ENCODE results near the gene BTBD1. TPM values are rescaled to one million over a fixed set of nuclear protein-coding genes. Genes with fewer than 3 reads are reported as not detected.
"Not testable (repeated sequence)": the region's sequence is repeated elsewhere in the genome, so short reads cannot be mapped to it uniquely, and the experiment has no call there.

Gene BTBD1
- total RNA-seq, 1 experiment from 2014 or later: 56.8 TPM

GRCh38 chr15:83012076-83012426 is 55.0 kb downstream of the BTBD1 start:
- in situ Hi-C loops (cut with HindIII; ENCODE audit: low pct_unique_long_range_greater_than_20kb, low sequenced_read_pairs): no loop called here
- no peak for DNase-seq (ENCODE audit: low read depth)

- in situ Hi-C loops (cut with HindIII; ENCODE audit: low pct_unique_long_range_greater_than_20kb, low sequenced_read_pairs): no loop called here
- peak; percentile 85 for DNase-seq (ENCODE audit: low read depth)
These were observed 55.6 kb downstream of the BTBD1 start, which contains the start of gene C15orf40 for GRCh38 chr15:83011271-83012075. Gene C15orf40 (minus strand): TSS chr15:83011639. CDS start chr15:83011607, 32 bp downstream.

GRCh38 chr15:83010709-83011270 is 56.3 kb downstream of the BTBD1 start:
- in situ Hi-C loops (cut with HindIII; ENCODE audit: low pct_unique_long_range_greater_than_20kb, low sequenced_read_pairs): no loop called here
- peak; percentile 67 for DNase-seq (ENCODE audit: low read depth)

- in situ Hi-C loops (cut with HindIII; ENCODE audit: low pct_unique_long_range_greater_than_20kb, low sequenced_read_pairs); DNase-seq (ENCODE audit: low read depth): not testable (repeated sequence)
These were observed 66.4 kb downstream of the BTBD1 start for GRCh38 chr15:83000672-83001031.

GRCh38 chr15:82999905-83000671 is 67.0 kb downstream of the BTBD1 start:
- in situ Hi-C loops (cut with HindIII; ENCODE audit: low pct_unique_long_range_greater_than_20kb, low sequenced_read_pairs): no loop called here

GRCh38 chr15:82999426-82999825 is 67.6 kb downstream of the BTBD1 start:
- no peak for DNase-seq (ENCODE audit: low read depth)
- in situ Hi-C loops (cut with HindIII; ENCODE audit: low pct_unique_long_range_greater_than_20kb, low sequenced_read_pairs): no loop called here

More at GRCh38 chr15:82999905-83000671, 67.0 kb downstream of the BTBD1 start:
- peak; percentile 26 for DNase-seq (ENCODE audit: low read depth)

GRCh38 chr15:82995938-82996337 is 71.1 kb downstream of the BTBD1 start:
- DNase-seq (ENCODE audit: low read depth): no peak
- in situ Hi-C loops (cut with HindIII; ENCODE audit: low pct_unique_long_range_greater_than_20kb, low sequenced_read_pairs): no loop called here

- in situ Hi-C loops (cut with HindIII; ENCODE audit: low pct_unique_long_range_greater_than_20kb, low sequenced_read_pairs): no loop called here
- DNase-seq (ENCODE audit: low read depth): no peak
These were observed 72.0 kb downstream of the BTBD1 start for GRCh38 chr15:82995076-82995475.

GRCh38 chr15:82993144-82993543 is 73.9 kb downstream of the BTBD1 start:
- DNase-seq (ENCODE audit: low read depth): no peak

GRCh38 chr15:82992436-82992998 is 74.5 kb downstream of the BTBD1 start:
- DNase-seq (ENCODE audit: low read depth): no peak
- in situ Hi-C loops (cut with HindIII; ENCODE audit: low pct_unique_long_range_greater_than_20kb, low sequenced_read_pairs): no loop called here

More at GRCh38 chr15:82993144-82993543, 73.9 kb downstream of the BTBD1 start:
- in situ Hi-C loops (cut with HindIII; ENCODE audit: low pct_unique_long_range_greater_than_20kb, low sequenced_read_pairs): no loop called here

GRCh38 chr15:82986442-82986780 is 80.6 kb downstream of the BTBD1 start:
- in situ Hi-C loops (cut with HindIII; ENCODE audit: low pct_unique_long_range_greater_than_20kb, low sequenced_read_pairs): no loop called here
- DNase-seq (ENCODE audit: low read depth): no peak

GRCh38 chr15:82985688-82986441 is 81.2 kb downstream of the BTBD1 start, which contains the start of gene RAMAC:
Gene RAMAC (plus strand): TSS chr15:82986210. CDS start chr15:82989019, 2,809 bp downstream.
- in situ Hi-C loops (cut with HindIII; ENCODE audit: low pct_unique_long_range_greater_than_20kb, low sequenced_read_pairs): no loop called here
- peak; percentile 92 for DNase-seq (ENCODE audit: low read depth)

- no peak for DNase-seq (ENCODE audit: low read depth)
- in situ Hi-C loops (cut with HindIII; ENCODE audit: low pct_unique_long_range_greater_than_20kb, low sequenced_read_pairs): no loop called here
These were observed 86.1 kb downstream of the BTBD1 start for GRCh38 chr15:82980981-82981380.

- DNase-seq (ENCODE audit: low read depth): no peak
- in situ Hi-C loops (cut with HindIII; ENCODE audit: low pct_unique_long_range_greater_than_20kb, low sequenced_read_pairs): no loop called here
These were observed 87.3 kb downstream of the BTBD1 start for GRCh38 chr15:82979726-82980125.

- DNase-seq (ENCODE audit: low read depth): no peak
- in situ Hi-C loops (cut with HindIII; ENCODE audit: low pct_unique_long_range_greater_than_20kb, low sequenced_read_pairs): no loop called here
These were observed 88.6 kb downstream of the BTBD1 start for GRCh38 chr15:82978438-82978837.

GRCh38 chr15:82977076-82977475 is 90.0 kb downstream of the BTBD1 start:
- in situ Hi-C loops (cut with HindIII; ENCODE audit: low pct_unique_long_range_greater_than_20kb, low sequenced_read_pairs): no loop called here

GRCh38 chr15:82972990-82973389 is 94.1 kb downstream of the BTBD1 start:
- DNase-seq (ENCODE audit: low read depth): no peak
- in situ Hi-C loops (cut with HindIII; ENCODE audit: low pct_unique_long_range_greater_than_20kb, low sequenced_read_pairs): no loop called here

More at GRCh38 chr15:82977076-82977475, 90.0 kb downstream of the BTBD1 start:
- no peak for DNase-seq (ENCODE audit: low read depth)
